ENCODE measurements around the gene PIP4K2A. TPM values are rescaled to one million over a fixed set of nuclear protein-coding genes. Genes with fewer than 3 reads are reported as not detected.
"Not testable (repeated sequence)": the region's sequence is repeated elsewhere in the genome, so short reads cannot be mapped to it uniquely, and the experiment has no call there.

The PIP4K2A gene
- total RNA-seq, 1 donor from 2014 or later, result 44.2 TPM

DNA sequence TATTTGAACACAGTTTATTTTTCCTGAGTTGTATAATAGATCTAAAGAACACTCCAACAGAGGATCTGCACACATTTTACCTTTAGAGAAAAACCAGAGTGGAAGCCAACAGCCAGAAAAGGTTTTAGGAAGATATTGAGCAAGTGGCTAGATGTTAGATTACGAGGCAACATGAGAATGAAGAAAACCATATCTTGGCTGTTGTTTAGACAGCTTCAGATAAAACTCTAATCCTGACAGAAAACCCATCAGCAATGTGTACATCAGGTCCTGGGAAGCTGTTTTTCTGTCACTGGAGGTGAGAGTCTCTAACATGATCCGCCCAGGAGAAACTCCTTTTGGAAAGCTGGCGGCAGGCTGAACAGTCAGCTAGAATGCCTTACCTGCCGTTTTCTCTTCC, 209.6 kb downstream of the PIP4K2A start:
- DNase-seq, result no peak

DNA sequence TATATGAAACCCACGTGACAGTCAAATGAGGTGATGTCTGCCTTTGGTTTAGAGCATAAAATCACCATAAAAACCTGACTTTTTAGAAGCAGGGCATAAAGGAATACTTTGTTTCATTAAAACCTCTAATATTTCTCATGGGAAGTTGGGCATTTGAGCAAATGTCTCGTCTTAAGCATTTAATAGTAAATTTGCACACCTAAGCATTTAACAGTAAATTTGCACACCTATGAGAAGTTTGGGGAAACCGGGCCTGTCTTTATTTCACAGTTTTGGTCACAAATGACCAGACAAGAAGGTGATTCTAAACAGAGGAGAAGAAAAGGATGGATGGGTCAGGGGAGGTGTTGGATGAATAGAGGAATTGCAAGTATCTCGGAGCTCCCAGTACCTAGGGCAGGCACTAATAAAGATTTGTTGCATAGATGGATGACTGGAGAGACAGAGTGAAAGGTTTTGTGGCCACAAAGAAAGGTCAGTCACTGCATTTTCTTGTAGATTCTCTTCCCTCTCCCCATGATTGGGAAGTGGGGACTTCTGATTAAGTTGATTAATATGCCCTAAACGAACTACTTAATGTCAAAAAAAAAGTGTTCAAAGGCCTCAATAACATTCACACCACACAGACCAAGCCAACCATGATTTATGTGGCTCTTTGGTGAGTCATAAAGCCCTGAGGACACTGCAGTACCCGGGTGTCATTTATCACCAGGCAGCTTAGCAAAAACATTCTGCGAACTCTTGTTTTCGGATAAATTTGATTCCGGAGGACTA, 210.9 kb downstream of the PIP4K2A start:
- DNase-seq, result no peak

DNA sequence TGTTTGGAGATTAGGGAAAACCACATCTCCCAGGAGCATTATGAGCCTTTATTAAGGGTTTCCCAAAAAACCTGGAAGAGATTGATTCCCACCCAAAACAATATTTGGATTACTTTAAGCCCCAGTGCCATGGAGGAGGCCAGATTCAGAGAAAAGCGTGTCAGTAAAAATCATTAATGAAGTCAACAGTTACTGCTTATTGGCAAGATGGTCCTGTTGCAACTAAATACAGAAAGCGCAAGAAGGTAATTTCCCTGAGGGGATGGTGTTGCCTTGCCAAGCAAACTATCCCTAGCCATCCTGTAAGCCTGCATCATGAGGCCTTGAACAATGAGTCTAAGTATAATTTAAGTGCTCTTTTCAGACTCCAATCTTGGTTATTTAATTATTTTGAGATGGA, 212.5 kb downstream of the PIP4K2A start:
- DNase-seq, result no peak

DNA sequence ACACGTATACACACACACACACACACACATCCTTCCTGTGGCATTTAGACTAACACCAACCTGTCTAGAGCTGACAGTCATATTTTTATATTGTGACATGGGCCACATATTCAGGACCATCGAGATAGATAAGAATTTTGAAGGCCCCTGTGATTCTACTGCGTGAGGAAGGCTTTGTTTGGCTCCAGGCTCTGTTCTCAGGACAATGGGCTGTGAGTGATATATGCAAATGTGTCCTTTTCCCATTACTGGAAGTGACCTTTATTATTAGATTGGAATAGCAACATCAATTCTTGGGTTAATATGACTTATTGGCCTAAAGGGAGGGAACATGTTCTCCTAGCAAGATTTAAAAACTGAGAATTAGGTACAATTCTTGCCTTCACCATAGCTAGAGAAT, 213.0 kb downstream of the PIP4K2A start:
- DNase-seq, result no peak

DNA sequence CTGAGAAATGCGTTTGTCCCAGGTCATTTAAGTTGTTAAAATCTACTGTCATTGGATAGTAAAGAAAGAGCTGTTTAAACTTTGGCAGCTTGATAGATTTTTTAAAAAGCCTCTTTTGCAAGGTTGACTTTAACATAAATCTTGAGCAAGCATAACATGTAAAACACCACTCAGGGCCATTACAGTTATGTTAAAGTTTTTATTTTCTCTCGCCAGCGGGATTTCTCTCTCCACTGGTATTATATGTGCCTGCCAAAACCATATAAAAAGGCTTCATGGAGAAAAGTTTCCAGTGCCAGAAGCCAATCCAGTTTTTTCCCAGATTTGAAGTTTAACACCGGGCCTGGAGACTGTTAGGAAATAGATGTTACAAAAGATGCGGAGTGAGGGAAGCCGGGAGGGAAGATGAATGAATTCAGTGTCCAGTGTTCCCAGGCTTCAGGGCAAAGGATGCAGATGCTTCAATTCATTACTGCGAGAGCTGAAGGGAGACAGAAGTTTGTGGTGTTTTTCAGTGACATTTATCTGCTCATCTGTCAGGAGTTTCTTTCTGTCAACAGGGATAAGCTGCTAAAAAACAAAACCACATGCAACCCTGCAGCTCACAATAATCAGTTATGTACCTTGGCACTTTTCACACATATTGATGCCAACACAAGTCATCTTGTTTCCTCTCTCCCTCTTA, 213.6 kb downstream of the PIP4K2A start:
- DNase-seq, result no peak

DNA sequence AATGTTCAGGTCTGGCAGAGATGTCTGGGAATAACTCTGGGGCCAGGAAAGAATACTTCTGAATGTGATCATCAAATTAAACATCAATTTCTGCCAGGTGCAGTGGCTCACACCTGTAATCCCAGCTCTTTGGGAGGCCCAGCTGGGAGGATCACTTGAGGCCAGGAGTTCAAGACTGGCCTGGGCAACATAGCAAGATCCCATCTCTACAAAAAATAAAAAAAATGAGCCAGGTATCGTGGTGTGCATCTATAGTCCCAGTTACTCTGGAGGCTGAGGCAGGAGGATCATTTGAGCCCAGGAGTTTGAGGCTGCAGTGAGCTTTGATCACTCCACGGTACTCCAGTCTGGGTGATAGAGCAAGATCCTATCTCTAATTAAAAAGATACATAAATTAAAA, 214.4 kb downstream of the PIP4K2A start:
- not testable (repeated sequence) for DNase-seq

DNA sequence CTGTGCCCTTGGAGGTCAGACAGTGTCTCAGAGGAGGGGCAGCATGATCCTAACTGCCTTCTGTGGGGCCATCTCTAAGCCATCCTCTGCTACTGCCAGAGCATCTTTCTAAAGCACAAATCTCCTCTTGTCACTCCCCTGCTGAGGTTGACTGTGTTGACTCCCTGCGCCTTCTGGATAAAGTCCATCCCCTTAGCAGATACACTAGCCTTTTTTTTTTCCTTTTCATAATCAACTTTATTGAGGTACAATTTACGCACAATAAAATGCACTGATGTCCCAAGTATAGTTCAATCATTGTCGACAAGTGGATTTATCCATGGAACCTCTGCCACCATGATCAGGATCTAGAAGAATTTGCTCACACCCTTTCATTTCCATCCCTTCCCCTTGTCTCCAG, 219.0 kb downstream of the PIP4K2A start:
- no peak for DNase-seq

DNA sequence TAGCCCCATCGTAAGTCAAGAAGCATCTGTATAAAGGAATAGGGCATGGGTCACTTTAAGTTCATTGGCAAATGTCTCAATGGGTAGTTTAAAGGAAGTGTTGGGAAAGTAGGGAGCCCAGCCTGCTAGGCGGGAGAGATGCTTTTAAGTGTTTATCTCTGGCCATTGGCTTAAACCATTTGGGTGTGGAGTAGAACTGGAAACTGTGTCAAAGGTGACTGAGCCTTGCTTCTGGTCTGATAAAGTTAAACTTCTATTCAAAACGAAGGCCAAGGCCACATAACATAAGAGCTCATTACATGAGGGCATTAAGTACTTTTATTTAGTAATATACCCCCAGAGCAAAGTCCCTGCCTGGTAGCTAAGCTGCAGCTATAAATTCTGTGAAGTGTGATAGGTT, 220.4 kb downstream of the PIP4K2A start:
- no peak for DNase-seq

DNA sequence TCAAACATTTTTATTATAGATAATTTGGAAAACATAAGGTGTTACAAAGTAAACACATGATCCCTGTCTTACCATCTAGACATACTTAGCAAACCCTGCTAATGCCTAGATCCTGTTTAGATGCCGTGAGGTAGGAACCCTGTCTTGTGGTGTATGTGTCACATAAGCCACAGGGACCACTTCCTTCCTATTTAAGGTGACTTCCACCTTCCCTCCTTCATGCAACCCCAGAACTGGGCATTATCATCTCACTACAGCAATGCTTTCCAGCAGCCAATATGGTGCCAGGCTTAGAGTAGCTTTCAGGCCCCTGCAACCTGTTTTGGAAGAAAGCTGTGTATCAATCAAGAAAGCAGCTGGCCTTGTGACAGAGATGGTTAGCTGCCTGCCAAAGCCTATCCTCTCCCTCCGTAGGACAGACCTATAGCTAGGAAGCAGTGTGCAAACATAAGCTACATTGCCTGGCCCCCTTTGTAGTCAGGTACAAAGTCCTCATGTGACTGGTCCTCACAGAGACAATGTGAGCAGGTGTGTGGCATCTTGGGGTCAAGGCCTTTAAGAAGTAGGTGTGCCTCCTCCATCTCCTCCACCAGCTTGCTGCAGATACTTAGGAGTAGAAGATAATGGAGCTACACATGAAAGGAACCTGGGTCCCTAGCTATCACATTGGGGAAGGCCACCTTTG, 222.3 kb downstream of the PIP4K2A start:
- DNase-seq, result no peak

DNA sequence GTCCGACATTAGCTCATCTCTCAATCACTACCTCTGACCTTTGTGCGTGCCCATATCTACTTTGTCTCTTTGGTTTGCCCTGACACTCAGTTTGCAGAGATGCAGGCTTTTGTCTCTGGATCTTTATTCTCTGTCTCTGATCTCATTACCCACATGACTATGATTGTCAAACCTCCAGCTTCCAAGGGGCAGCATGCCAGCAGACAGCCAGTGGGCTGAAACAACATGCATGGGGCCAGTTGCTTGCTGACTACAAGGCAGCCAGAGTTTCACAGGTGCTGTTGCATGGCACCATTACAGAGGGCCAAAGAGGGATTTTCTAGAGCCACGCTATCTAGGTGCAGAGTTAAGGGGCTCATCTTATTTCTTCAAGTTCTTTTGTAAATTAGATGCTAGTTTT, 222.9 kb downstream of the PIP4K2A start:
- DNase-seq, result no peak

DNA sequence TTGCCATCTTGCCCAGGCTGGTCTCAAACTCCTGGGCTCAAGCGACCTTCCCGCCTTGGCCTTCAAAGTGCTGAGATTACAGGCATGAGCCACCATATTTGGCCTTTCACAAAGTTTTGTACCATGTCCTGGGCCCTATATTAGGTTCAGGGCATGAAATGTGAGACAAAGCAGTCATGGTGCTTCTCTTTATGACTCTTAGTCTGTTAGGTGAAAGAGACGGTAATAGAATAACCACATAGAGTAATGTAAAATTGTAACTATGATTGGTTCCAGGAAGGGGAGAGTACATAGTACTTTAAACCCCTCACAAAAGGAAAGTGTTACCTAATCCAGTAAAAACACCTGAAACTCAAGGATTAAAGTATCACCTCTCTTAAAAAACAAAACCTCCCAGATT, 224.4 kb downstream of the PIP4K2A start:
- DNase-seq, result no peak

DNA sequence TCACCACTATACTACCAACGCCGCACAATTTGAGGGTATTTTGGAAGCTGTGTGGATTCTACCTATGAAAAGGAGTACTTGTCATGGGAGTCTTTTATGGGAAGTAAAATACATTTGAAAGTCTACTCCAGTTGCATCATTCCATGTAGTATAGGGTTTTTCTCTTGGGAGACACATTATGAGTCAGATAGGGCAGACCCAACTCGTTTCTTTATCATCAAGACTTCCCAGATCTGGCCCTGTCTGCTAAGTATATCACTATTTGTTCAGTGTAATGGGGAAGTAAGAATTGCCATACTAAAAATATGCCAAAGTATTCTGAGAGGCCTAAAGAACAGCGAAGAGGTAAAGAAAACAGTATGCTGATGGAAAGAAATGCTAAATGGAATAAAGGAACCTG, 224.9 kb downstream of the PIP4K2A start:
- no peak for DNase-seq

DNA sequence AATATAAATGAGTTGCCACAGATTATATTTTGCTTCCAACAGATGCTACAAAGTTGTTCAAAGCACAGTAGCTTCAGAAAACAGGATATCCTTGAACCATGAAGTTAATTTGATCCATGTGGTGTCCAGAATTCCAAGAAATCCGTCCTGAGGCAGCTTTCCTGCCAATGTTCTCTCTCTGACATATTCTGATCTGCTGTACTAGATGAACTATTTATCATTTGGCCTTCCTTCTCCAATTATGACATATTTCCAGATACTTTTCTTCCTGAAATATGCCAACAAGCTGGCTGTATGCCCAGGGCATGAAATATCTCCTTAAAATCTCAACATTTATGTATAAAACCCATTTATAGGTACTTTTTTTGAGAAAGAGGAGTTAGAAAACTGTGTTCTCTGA, 227.9 kb downstream of the PIP4K2A start:
- DNase-seq, result no peak

Other genes starting within 250 kb of the PIP4K2A start
- gene ARMC3, start 213.5 kb upstream of the PIP4K2A start, total RNA-seq, result not detected in 2 replicates

Data from dermis blood vessel endothelial cell (primary cell).